HFF-Myc (cell line): ENCODE measurements around the gene CHRNA1.
A peak's percentile ranks its signal among the peaks of the same experiment; 100 is the strongest.

Source experiments
- DNase-seq: peaks from one replicate; pipeline ENCODE4 v3.0.0-alpha.2; 2011; ENCODE audit warnings: low read depth; ENCODE audit errors: extremely low read depth
- H3K4me3 ChIP-seq: replicated peaks from 2 replicates; pipeline ENCODE4 v1.5.1; 2011; ENCODE audit warnings: low read depth, mild to moderate bottlenecking, control low read depth, low read length
- CTCF ChIP-seq: IDR thresholded peaks from 2 replicates; pipeline ENCODE4 v1.5.1; 2012; ENCODE audit warnings: mild to moderate bottlenecking, low read depth, low read length, control low read depth; ENCODE audit errors: missing control alignments

Gene CHRNA1

GRCh38 chr2:174778085-174778981 lies 14.1 kb upstream of the CHRNA1 start:
- no peak for TF ChIP-seq CTCF
- peak overlapping the region; percentile 26 for H3K4me3 ChIP-seq
- peak; percentile 100 for DNase-seq

- H3K4me3 ChIP-seq: peak overlapping the region; percentile 26
- DNase-seq: peak; percentile 75
- TF ChIP-seq CTCF: no peak
Observed at GRCh38 chr2:174777347-174778084, 13.2 kb upstream of the CHRNA1 start.

DNA sequence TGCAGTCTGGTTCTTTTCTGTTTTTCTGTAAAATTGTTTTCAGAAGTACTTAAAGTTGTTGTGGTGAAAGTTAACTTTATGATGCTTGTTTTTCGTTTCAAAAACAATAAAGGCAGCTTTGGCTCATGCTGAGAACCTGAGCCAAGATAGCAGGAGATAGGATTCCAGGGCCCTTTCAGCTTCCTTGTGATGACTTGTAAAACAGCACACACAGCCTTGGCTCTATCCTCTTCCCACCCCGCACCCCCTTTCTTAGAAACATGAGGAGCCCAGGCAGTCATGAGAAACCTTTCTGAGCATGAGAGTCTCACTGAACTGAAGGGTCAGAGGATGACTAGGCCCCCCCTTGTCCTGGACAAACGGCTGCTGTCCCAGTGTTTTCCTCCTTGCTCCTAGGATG lies 12.4 kb upstream of the CHRNA1 start:
- H3K4me3 ChIP-seq: no peak overlapping the region
- TF ChIP-seq CTCF: no peak
- no peak for DNase-seq

GRCh38 chr2:174776223-174776622 lies 12.0 kb upstream of the CHRNA1 start:
- no peak for DNase-seq
- peak; percentile 82 for TF ChIP-seq CTCF
- H3K4me3 ChIP-seq: no peak overlapping the region

DNA sequence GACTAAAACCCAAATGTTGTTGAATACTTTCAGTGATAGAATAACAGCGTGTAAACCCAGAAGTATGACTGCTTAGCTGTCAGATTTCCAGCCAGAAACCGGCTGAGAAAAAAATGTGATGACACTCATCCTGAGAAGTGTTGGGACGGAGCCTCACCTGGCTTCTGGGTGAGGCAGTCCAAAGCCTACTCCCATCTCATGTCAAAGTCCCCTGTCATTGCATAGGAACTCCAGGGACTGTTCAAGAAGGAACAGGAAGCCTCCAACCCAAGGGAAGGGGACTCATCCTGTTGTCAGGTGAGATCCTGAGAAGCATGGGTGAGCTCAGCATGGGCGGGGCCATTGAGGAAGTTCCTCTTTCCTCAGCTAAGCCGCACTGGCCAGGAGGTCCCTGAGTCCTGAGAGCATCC lies 11.3 kb upstream of the CHRNA1 start:
- H3K4me3 ChIP-seq: no peak overlapping the region
- TF ChIP-seq CTCF: no peak
- no peak for DNase-seq

GRCh38 chr2:174774886-174775285 lies 10.6 kb upstream of the CHRNA1 start:
- DNase-seq: no peak
- H3K4me3 ChIP-seq: no peak overlapping the region
- TF ChIP-seq CTCF: no peak
